ENCODE data around the gene CEP170B.
"Not testable (repeated sequence)": the region's sequence is repeated elsewhere in the genome, so short reads cannot be mapped to it uniquely, and the experiment has no call there.

The CEP170B gene

GRCh38 chr14:104892531-104893434, 27.7 kb downstream of the CEP170B start:
- DNase-seq, result no peak

GRCh38 chr14:104893435-104894207, 28.6 kb downstream of the CEP170B start:
- DNase-seq, result no peak

GRCh38 chr14:104894331-104895206, 29.5 kb downstream of the CEP170B start:
- DNase-seq, result no peak

GRCh38 chr14:104895207-104895785, 30.2 kb downstream of the CEP170B start:
- DNase-seq, result no peak

GRCh38 chr14:104895786-104896661, 31.0 kb downstream of the CEP170B start:
- DNase-seq, result no peak

GRCh38 chr14:104897330-104898194, 32.5 kb downstream of the CEP170B start:
- no peak for DNase-seq

GRCh38 chr14:104898195-104898558, 33.1 kb downstream of the CEP170B start:
- no peak for DNase-seq

GRCh38 chr14:104898870-104899510, 33.9 kb downstream of the CEP170B start:
- no peak for DNase-seq

- DNase-seq, result no peak
Measured at GRCh38 chr14:104899781-104900180, 34.7 kb downstream of the CEP170B start.

- no peak for DNase-seq
Measured at GRCh38 chr14:104900639-104901512, 35.8 kb downstream of the CEP170B start.

- no peak for DNase-seq
Measured at GRCh38 chr14:104903990-104904389, 38.9 kb downstream of the CEP170B start.

GRCh38 chr14:104904650-104905578, 39.8 kb downstream of the CEP170B start:
- not testable (repeated sequence) for DNase-seq

GRCh38 chr14:104905579-104905933, 40.5 kb downstream of the CEP170B start:
- not testable (repeated sequence) for DNase-seq

- no peak for DNase-seq
Measured at GRCh38 chr14:104908303-104908702, 43.2 kb downstream of the CEP170B start.

- no peak for DNase-seq
Measured at GRCh38 chr14:104912053-104912452, 47.0 kb downstream of the CEP170B start.

- no peak for DNase-seq
Measured at GRCh38 chr14:104913435-104913834, 48.4 kb downstream of the CEP170B start.

GRCh38 chr14:104917116-104917515, 52.0 kb downstream of the CEP170B start:
- no peak for DNase-seq

GRCh38 chr14:104917993-104918392, 52.9 kb downstream of the CEP170B start:
- DNase-seq, result no peak

All from activated gamma-delta T cell (primary cell).